ENCODE measurements around the gene CDK9. TPM values are rescaled to one million over a fixed set of nuclear protein-coding genes. Genes with fewer than 3 reads are reported as not detected.

CDK9 gene
- total RNA-seq, 2 experiments from 2014 or later, result 63.8 to 80.4 TPM

GRCh38 chr9:127813686-127814226 lies 27.9 kb downstream of the CDK9 start:
- H3K36me3 Mint-ChIP-seq (ENCODE audit: low read depth), result peaks cover 38% of the 10 kb centered on the region

GRCh38 chr9:127814619-127815511 lies 29.0 kb downstream of the CDK9 start:
- POLR2A ChIA-PET, result interaction anchor here (0.6 to 0.7 kb wide), 2 partner anchors 242 to 252 kb away, joined by 3 to 8 read pairs; partner anchors contain the start of gene NAIF1
- intact Hi-C loops (cut with DNase I, micrococcal nuclease), result no loop called here
- CTCF ChIA-PET, result interaction anchor here (0.6 kb wide), 2 partner anchors 166 to 557 kb away, joined by 3 read pairs; no protein-coding TSS in a partner anchor
- Mint-ChIP-seq H3K4me1 (no peaks in the 10 kb centered on the region), H3K4me3 (no peak overlapping the region), H3K9me3 (ENCODE audit: low read depth) (no peaks in the 10 kb centered on the region), H3K27ac (no peak overlapping the region), H3K27me3 (no peaks in the 10 kb centered on the region), H3K36me3 (ENCODE audit: low read depth) (peaks cover 32% of the 10 kb centered on the region)
- DNase-seq (no peak), ATAC-seq (no peak)

More at GRCh38 chr9:127813686-127814226, 27.9 kb downstream of the CDK9 start:
- Mint-ChIP-seq H3K27ac (no peak overlapping the region), H3K4me3 (no peak overlapping the region), H3K4me1 (no peaks in the 10 kb centered on the region), H3K27me3 (no peaks in the 10 kb centered on the region), H3K9me3 (ENCODE audit: low read depth) (no peaks in the 10 kb centered on the region)
- DNase-seq, result no peak
- intact Hi-C loops (cut with DNase I, micrococcal nuclease), result no loop called here
- ChIA-PET CTCF (no interaction called here), POLR2A (interaction anchor here (0.7 kb wide), 1 partner anchor 253 kb away, joined by 3 read pairs; the partner anchor contains the start of gene NAIF1)
- ATAC-seq, result no peak

- H3K4me1 Mint-ChIP-seq, result no peaks in the 10 kb centered on the region
- no peaks in the 10 kb centered on the region for H3K27me3 Mint-ChIP-seq
- no peak for DNase-seq
- H3K9me3 Mint-ChIP-seq (ENCODE audit: low read depth), result no peaks in the 10 kb centered on the region
- no peak overlapping the region for H3K27ac Mint-ChIP-seq
- ChIA-PET POLR2A (no interaction called here), CTCF (interaction anchor here (0.6 kb wide), 1 partner anchor 167 kb away, joined by 3 read pairs; no protein-coding TSS in a partner anchor)
- no peak for ATAC-seq
- intact Hi-C loops (cut with DNase I, micrococcal nuclease), result no loop called here
- no peak overlapping the region for H3K4me3 Mint-ChIP-seq
- peaks cover 29% of the 10 kb centered on the region for H3K36me3 Mint-ChIP-seq (ENCODE audit: low read depth)
These were observed 29.9 kb downstream of the CDK9 start for GRCh38 chr9:127815512-127816361.

- H3K4me1 Mint-ChIP-seq, result no peaks in the 10 kb centered on the region
- ATAC-seq, result no peak
- peaks cover 30% of the 10 kb centered on the region for H3K36me3 Mint-ChIP-seq (ENCODE audit: low read depth)
- H3K27me3 Mint-ChIP-seq, result no peaks in the 10 kb centered on the region
- ChIA-PET POLR2A (no interaction called here), CTCF (no interaction called here)
- H3K4me3 Mint-ChIP-seq, result no peak overlapping the region
- intact Hi-C loops (cut with DNase I, micrococcal nuclease), result no loop called here
- no peak for DNase-seq
- no peaks in the 10 kb centered on the region for H3K9me3 Mint-ChIP-seq (ENCODE audit: low read depth)
- H3K27ac Mint-ChIP-seq, result no peak overlapping the region
These were observed 30.5 kb downstream of the CDK9 start for GRCh38 chr9:127816362-127816725.

- Mint-ChIP-seq H3K4me1 (no peaks in the 10 kb centered on the region), H3K9me3 (ENCODE audit: low read depth) (no peaks in the 10 kb centered on the region), H3K36me3 (ENCODE audit: low read depth) (peaks cover 28% of the 10 kb centered on the region), H3K27ac (no peak overlapping the region), H3K27me3 (no peaks in the 10 kb centered on the region), H3K4me3 (no peak overlapping the region)
- DNase-seq (no peak), ATAC-seq (no peak)
- ChIA-PET POLR2A (no interaction called here), CTCF (interaction anchor here (0.6 kb wide), 1 partner anchor 11 kb away, joined by 3 read pairs; no protein-coding TSS in a partner anchor)
- intact Hi-C loops (cut with DNase I, micrococcal nuclease), result no loop called here
These were observed 30.9 kb downstream of the CDK9 start for GRCh38 chr9:127816728-127817127.

GRCh38 chr9:127817881-127818434 lies 32.1 kb downstream of the CDK9 start:
- intact Hi-C loops (cut with DNase I, micrococcal nuclease), result no loop called here
- ATAC-seq (no peak), DNase-seq (no peak)
- Mint-ChIP-seq H3K27me3 (no peaks in the 10 kb centered on the region), H3K9me3 (ENCODE audit: low read depth) (no peaks in the 10 kb centered on the region), H3K36me3 (ENCODE audit: low read depth) (peaks cover 21% of the 10 kb centered on the region), H3K4me1 (no peaks in the 10 kb centered on the region), H3K4me3 (no peak overlapping the region), H3K27ac (no peak overlapping the region)
- CTCF ChIA-PET, result interaction anchor here (0.7 to 1.1 kb wide), 2 partner anchors 9 to 53 kb away, joined by 3 to 4 read pairs; no protein-coding TSS in a partner anchor
- POLR2A ChIA-PET, result no interaction called here

- ATAC-seq, result no peak
- CTCF ChIA-PET, result interaction anchor here (0.7 to 1.1 kb wide), 3 partner anchors 10 to 52 kb away, joined by 3 to 4 read pairs (median 3); no protein-coding TSS in a partner anchor
- intact Hi-C loops (cut with DNase I, micrococcal nuclease), result no loop called here
- H3K9me3 Mint-ChIP-seq (ENCODE audit: low read depth), result no peaks in the 10 kb centered on the region
- H3K27me3 Mint-ChIP-seq, result no peaks in the 10 kb centered on the region
- H3K27ac Mint-ChIP-seq, result no peak overlapping the region
- H3K4me3 Mint-ChIP-seq, result no peak overlapping the region
- POLR2A ChIA-PET, result no interaction called here
- DNase-seq, result no peak
- H3K36me3 Mint-ChIP-seq (ENCODE audit: low read depth), result peaks cover 17% of the 10 kb centered on the region
- no peaks in the 10 kb centered on the region for H3K4me1 Mint-ChIP-seq
These were observed 32.7 kb downstream of the CDK9 start for GRCh38 chr9:127818574-127818973.

GRCh38 chr9:127822108-127822507 lies 36.3 kb downstream of the CDK9 start:
- intact Hi-C loops (cut with DNase I, micrococcal nuclease), result no loop called here
- H3K4me3 Mint-ChIP-seq, result no peak overlapping the region
- POLR2A ChIA-PET, result no interaction called here
- H3K27me3 Mint-ChIP-seq, result no peaks in the 10 kb centered on the region
- H3K27ac Mint-ChIP-seq, result no peak overlapping the region
- H3K9me3 Mint-ChIP-seq (ENCODE audit: low read depth), result no peaks in the 10 kb centered on the region
- CTCF ChIA-PET, result no interaction called here
- H3K36me3 Mint-ChIP-seq (ENCODE audit: low read depth), result peaks cover 18% of the 10 kb centered on the region
- H3K4me1 Mint-ChIP-seq, result no peaks in the 10 kb centered on the region
- DNase-seq (no peak), ATAC-seq (no peak)

GRCh38 chr9:127825319-127826051 lies 39.7 kb downstream of the CDK9 start:
- no peaks in the 10 kb centered on the region for H3K27me3 Mint-ChIP-seq
- POLR2A ChIA-PET, result interaction anchor here (0.5 to 1.1 kb wide), 2 partner anchors 13 to 192 kb away, joined by 4 to 5 read pairs; no protein-coding TSS in a partner anchor
- no peaks in the 10 kb centered on the region for H3K9me3 Mint-ChIP-seq (ENCODE audit: low read depth)
- no peaks in the 10 kb centered on the region for H3K4me1 Mint-ChIP-seq
- DNase-seq (no peak), ATAC-seq (no peak)
- H3K4me3 Mint-ChIP-seq, result no peak overlapping the region
- peaks cover 5% of the 10 kb centered on the region for H3K36me3 Mint-ChIP-seq (ENCODE audit: low read depth)
- intact Hi-C loops (cut with DNase I, micrococcal nuclease), result no loop called here
- H3K27ac Mint-ChIP-seq, result no peak overlapping the region
- CTCF ChIA-PET, result interaction anchor here (1.5 kb wide), 1 partner anchor 96 kb away, joined by 4 read pairs; no protein-coding TSS in a partner anchor

- POLR2A ChIA-PET, result interaction anchor here (0.7 kb wide), 1 partner anchor 14 kb away, joined by 4 read pairs; no protein-coding TSS in a partner anchor
- Mint-ChIP-seq H3K4me1 (no peaks in the 10 kb centered on the region), H3K27ac (no peak overlapping the region), H3K4me3 (no peak overlapping the region), H3K36me3 (ENCODE audit: low read depth) (peaks cover 3% of the 10 kb centered on the region), H3K9me3 (ENCODE audit: low read depth) (no peaks in the 10 kb centered on the region), H3K27me3 (no peaks in the 10 kb centered on the region)
- ATAC-seq, result no peak
- CTCF ChIA-PET, result interaction anchor here (1.0 kb wide), 1 partner anchor 58 kb away, joined by 4 read pairs; no protein-coding TSS in a partner anchor
- DNase-seq, result no peak
- intact Hi-C loops (cut with DNase I, micrococcal nuclease), result no loop called here
These were observed 40.5 kb downstream of the CDK9 start for GRCh38 chr9:127826253-127826913.
